BLaER1 treated with 17β-estradiol and CSF1 and Interleukin-3, amounts not matched to agents 10 nM and 100 nM (cell line): ENCODE data around the gene PLA2G3.

Experiments
- H3K27ac ChIP-seq, 11 experiments: shearing (Covaris generic); formaldehyde crosslinking; 2 replicates each; pipeline ENCODE4 v1.8.1; 2022
- H3K27me3 ChIP-seq, 11 experiments: shearing (Covaris generic); formaldehyde crosslinking; 2 replicates each; pipeline ENCODE4 v1.8.1; 2022
- H3K36me3 ChIP-seq, 11 experiments: shearing (Covaris generic); formaldehyde crosslinking; 2 replicates each; pipeline ENCODE4 v1.8.1; 2022
- H3K4me1 ChIP-seq, 10 experiments: shearing (Covaris generic); formaldehyde crosslinking; 2 replicates each; pipeline ENCODE4 v1.8.1; 2022
- H3K4me2 ChIP-seq, 11 experiments: shearing (Covaris generic); formaldehyde crosslinking; 2 replicates each; pipeline ENCODE4 v1.8.1; 2022
- H3K4me3 ChIP-seq, 10 experiments: shearing (Covaris generic); formaldehyde crosslinking; 2 replicates each; pipeline ENCODE4 v1.8.1; 2022
- H3K9ac ChIP-seq, 11 experiments: shearing (Covaris generic); formaldehyde crosslinking; 2 replicates each; pipeline ENCODE4 v1.8.1; 2022
- H3K9me3 ChIP-seq, 11 experiments: shearing (Covaris generic); formaldehyde crosslinking; replicated peaks in 1 of 11; 2 replicates each; pipeline ENCODE4 v1.8.1; 2022
- H4K20me1 ChIP-seq, 11 experiments: shearing (Covaris generic); formaldehyde crosslinking; 2 replicates each; pipeline ENCODE4 v1.8.1; 2022
- Cebpa-rat ChIP-seq, 11 experiments: shearing (Covaris generic); IDR thresholded peaks; 2 replicates each; pipeline ENCODE4 v1.8.1; 2022

The PLA2G3 gene, protein sequence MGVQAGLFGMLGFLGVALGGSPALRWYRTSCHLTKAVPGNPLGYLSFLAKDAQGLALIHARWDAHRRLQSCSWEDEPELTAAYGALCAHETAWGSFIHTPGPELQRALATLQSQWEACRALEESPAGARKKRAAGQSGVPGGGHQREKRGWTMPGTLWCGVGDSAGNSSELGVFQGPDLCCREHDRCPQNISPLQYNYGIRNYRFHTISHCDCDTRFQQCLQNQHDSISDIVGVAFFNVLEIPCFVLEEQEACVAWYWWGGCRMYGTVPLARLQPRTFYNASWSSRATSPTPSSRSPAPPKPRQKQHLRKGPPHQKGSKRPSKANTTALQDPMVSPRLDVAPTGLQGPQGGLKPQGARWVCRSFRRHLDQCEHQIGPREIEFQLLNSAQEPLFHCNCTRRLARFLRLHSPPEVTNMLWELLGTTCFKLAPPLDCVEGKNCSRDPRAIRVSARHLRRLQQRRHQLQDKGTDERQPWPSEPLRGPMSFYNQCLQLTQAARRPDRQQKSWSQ

DNA sequence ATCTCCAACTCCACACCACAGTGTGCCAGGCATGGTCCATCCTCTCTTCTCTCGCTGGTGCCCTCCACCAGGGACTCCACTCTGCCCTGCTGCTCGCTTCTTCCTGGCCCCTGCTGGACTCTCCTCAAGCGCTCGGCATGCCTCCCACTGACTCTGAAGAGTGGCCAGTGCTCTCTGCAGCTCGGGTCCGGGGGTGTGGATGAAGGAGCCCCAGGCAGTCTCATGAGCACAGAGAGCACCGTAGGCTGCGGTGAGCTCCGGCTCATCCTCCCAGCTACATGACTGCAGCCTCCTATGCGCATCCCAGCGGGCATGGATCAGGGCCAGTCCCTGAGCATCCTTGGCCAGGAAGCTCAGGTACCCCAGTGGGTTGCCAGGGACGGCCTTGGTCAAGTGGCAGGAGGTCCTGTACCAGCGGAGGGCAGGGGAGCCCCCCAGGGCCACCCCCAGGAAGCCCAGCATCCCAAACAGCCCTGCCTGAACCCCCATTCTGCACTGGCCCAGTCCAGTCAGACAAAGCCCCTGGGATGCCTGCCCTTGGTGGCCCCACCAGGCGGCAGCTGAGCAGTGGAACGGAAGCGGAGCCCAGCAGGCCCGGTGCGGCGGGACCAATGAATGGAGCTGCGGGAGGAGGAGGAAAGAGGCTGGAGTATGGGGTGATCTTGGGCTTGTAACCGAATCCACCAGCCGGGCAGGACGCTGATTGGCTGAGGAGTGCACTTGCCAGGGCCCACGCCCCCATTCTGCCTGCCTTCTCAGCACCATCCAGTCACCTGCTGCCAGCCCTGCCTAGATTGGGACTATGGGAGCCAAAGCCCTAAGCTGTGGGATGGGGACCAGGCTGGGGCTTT is at the start of gene PLA2G3:
PLA2G3 (minus strand) TSS at position 643 of the 851 bp plus-strand sequence; CDS start at position 489, 154 bp downstream.
- H3K9me3 ChIP-seq = peaks cover 0 to 8% (median 4%) of the 10 kb centered on the region in 11 experiments; a peak in 7 of 22 replicates
- no peaks in the 10 kb centered on the region for H3K36me3 ChIP-seq
- no peaks in the 10 kb centered on the region; a peak in 2 of 22 replicates for H4K20me1 ChIP-seq
- H3K4me3 ChIP-seq = no peak within 1 kb of the TSS
- H3K4me2 ChIP-seq = no peak within 1 kb of the TSS
- no peak within 1 kb of the TSS for H3K9ac ChIP-seq
- TF ChIP-seq Cebpa-rat (IDR thresholded peaks at IDR 0.05) = no peak
- H3K4me1 ChIP-seq = no peaks in the 10 kb centered on the region
- no peak within 1 kb of the TSS for H3K27ac ChIP-seq
- H3K27me3 ChIP-seq = no peaks in the 10 kb centered on the region

DNA sequence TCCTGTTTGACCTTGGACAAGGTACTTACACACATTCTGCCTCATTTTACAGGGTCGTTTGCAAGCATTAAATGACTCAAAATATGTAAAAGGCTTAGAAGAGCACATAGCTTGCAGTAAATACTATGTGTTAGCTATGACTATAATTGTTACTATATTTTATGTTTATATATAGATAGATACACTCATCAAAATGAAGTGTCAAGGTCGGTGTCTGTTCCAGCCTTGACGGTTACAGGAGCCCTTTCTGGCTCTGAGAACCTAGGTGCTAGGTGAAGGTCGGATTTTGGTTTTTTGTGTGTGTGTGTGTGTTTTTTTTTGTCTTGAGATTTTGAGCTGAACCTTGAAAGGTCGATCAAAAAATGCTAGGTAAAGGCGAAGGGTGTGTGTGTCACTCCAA is 47.3 kb upstream of the PLA2G3 start:
- Histone ChIP-seq H3K36me3 (peaks cover 50 to 98% (median 78%) of the 10 kb centered on the region in 11 experiments), H3K9me3 (peaks cover 5 to 26% (median 18%) of the 10 kb centered on the region in 11 experiments; a peak in 20 of 22 replicates), H3K4me1 (peaks cover 0 to 13% (median 8%) of the 10 kb centered on the region in 10 experiments; a peak in 14 of 20 replicates), H3K4me2 (no peak overlapping the region), H4K20me1 (peaks cover 0 to 81% (median 13%) of the 10 kb centered on the region in 11 experiments; a peak in 9 of 22 replicates), H3K27ac (no peak overlapping the region), H3K9ac (no peak overlapping the region), H3K27me3 (no peaks in the 10 kb centered on the region), H3K4me3 (no peak overlapping the region)
- no peak for TF ChIP-seq Cebpa-rat (IDR thresholded peaks at IDR 0.05)

DNA sequence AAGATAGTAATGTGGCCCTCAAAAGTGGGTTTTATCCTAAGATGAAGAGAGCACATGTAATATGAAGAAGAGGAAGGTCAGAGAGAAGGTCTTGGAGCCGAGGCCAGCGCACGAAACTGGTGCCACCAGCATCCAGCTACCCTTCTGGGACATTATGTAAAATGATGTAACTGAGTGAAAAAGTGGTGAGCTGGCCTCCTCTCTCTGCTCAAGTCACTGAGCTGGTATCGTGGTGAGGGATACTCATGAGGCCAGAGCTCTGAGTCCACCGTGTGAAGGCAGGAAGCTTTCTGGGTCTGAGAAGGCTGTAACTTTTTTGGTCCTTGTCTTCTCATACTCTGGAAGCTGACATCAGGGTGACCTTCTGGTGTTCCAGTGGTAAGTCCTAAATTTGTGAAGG is 44.7 kb upstream of the PLA2G3 start:
- Histone ChIP-seq H3K4me2 (no peak overlapping the region), H3K36me3 (peaks cover 52 to 95% (median 77%) of the 10 kb centered on the region in 11 experiments), H4K20me1 (peaks cover 0 to 67% (median 7%) of the 10 kb centered on the region in 11 experiments; a peak in 10 of 22 replicates), H3K9ac (no peak overlapping the region), H3K4me1 (no peaks in the 10 kb centered on the region), H3K4me3 (no peak overlapping the region), H3K27ac (no peak overlapping the region), H3K27me3 (no peaks in the 10 kb centered on the region), H3K9me3 (peaks cover 13 to 42% (median 32%) of the 10 kb centered on the region in 11 experiments)
- TF ChIP-seq Cebpa-rat (IDR thresholded peaks at IDR 0.05) = no peak

DNA sequence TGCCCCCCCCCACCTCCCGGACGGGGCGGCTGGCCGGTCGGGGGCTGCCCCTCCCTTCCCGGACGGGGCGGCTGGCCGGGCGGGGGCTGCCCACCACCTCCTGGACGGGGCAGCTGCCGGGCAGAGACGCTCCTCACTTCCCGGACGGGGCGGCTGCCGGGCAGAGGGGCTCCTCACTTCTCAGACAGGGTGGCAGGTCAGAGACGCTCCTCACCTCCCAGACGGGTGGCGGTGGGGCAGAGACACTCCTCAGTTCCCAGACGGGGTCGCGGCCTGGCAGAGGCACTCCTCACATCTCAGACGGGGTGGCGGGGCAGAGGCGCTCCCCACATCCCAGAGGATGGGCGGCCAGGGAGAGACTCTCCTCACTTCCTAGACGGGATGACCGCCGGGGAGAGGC is 43.7 kb upstream of the PLA2G3 start:
- Histone ChIP-seq H3K9ac (no peak overlapping the region), H3K9me3 (peaks cover 13 to 42% (median 32%) of the 10 kb centered on the region in 11 experiments), H4K20me1 (peaks cover 0 to 68% (median 8%) of the 10 kb centered on the region in 11 experiments; a peak in 14 of 22 replicates), H3K4me3 (no peak overlapping the region), H3K4me1 (peaks cover 0 to 8% (median 7%) of the 10 kb centered on the region in 10 experiments; a peak in 18 of 20 replicates), H3K27ac (no peak overlapping the region), H3K36me3 (peaks cover 60 to 96% (median 75%) of the 10 kb centered on the region in 11 experiments), H3K4me2 (no peak overlapping the region), H3K27me3 (no peaks in the 10 kb centered on the region)
- TF ChIP-seq Cebpa-rat (IDR thresholded peaks at IDR 0.05) = no peak

DNA sequence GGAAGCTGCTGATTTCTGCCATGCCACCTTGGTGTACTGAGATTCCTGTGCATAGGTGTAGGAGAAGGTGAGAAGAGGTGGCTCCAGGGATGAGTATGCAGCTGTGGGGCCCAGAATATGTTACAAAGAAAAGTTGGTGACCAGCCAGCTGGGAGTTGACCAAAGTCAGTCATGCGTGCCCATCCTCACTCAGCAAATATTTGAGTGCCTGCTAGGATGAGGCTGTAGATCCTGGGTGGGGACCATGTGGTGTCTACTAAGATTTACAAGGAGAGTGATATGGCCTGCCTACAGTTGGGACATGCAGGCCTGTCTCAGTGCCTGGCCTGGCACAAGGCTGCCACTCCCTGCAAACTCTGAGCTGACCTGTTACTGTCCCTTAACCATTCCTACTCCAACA is 39.0 kb upstream of the PLA2G3 start:
- Histone ChIP-seq H3K36me3 (peaks cover 49 to 96% (median 71%) of the 10 kb centered on the region in 11 experiments), H3K4me1 (peaks cover 0 to 24% (median 9%) of the 10 kb centered on the region in 10 experiments; a peak in 18 of 20 replicates), H4K20me1 (peaks cover 0 to 74% (median 25%) of the 10 kb centered on the region in 11 experiments; a peak in 13 of 22 replicates), H3K4me3 (no peak overlapping the region), H3K27ac (0 out of 22 replicates have a peak overlapping the region, but pooled peaks of 1 of the 11 experiments have one; percentile 25), H3K27me3 (no peaks in the 10 kb centered on the region), H3K4me2 (peak overlapping the region in 7 of 11 experiments; percentile 3 to 64 (median 31); a peak in 12 of 22 replicates), H3K9me3 (peaks cover 13 to 33% (median 31%) of the 10 kb centered on the region in 11 experiments), H3K9ac (no peak overlapping the region)
- no peak for TF ChIP-seq Cebpa-rat (IDR thresholded peaks at IDR 0.05)

DNA sequence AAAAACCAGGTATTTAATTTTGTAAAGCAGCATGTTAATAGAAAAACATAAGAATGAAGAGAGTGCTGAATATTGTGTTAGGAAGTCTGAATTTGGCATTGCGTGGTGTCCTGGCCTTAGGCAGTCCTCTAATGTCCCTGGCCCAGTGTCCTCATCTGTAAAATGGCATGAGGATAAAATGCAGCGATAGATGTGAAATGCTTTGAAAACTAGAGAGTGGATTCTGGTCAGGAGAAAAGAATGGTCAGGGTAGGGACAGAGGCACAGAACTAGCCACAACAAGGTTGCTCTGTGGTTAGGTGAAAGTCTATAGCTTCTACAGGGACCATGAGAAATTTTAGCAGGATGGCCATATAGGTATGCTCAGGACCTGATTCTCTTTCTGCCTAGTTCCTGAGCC is 38.6 kb upstream of the PLA2G3 start:
- Histone ChIP-seq H3K27me3 (no peaks in the 10 kb centered on the region), H4K20me1 (peaks cover 0 to 75% (median 25%) of the 10 kb centered on the region in 11 experiments; a peak in 13 of 22 replicates), H3K9me3 (peaks cover 13 to 28% (median 26%) of the 10 kb centered on the region in 11 experiments), H3K4me3 (no peak overlapping the region), H3K4me1 (peaks cover 0 to 24% (median 9%) of the 10 kb centered on the region in 10 experiments; a peak in 18 of 20 replicates), H3K27ac (no peak overlapping the region), H3K4me2 (peak overlapping the region in 7 of 11 experiments; percentile 3 to 64 (median 31); a peak in 11 of 22 replicates), H3K9ac (no peak overlapping the region), H3K36me3 (peaks cover 45 to 96% (median 67%) of the 10 kb centered on the region in 11 experiments)
- TF ChIP-seq Cebpa-rat (IDR thresholded peaks at IDR 0.05) = no peak

DNA sequence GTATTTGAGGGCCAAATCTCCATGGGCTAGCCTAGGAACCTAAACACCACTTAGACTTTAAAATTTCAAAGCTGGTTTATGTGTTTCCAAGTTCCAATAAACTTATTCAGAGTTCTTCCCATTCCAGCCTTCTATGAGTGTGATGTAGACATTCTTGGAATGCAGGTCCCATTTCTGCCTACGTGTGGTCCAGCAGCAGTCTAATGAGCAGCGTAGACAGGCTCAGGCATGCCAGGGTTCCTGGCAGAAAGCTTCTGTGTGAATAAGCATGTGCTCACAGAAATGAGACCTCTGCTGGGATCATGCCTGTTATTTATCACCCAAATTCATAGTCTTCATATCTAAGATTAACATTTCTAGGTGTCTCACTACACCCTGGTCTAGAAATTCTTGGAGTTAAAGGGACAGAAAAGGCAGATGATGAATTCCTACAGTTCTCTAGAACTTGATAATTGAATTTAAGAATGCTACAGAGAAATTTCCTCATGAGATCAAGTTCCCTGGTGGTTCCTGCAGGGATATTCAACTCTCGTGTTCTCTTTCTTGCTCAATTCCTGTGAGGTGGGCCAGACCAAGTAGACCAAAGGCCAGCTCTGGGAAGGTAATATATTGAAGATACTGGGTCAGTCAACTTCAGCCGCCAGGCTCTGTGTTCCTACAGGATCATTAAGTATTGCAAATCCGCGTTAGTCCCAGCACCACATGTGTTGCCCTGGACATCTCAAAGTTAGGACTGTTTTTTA is 37.3 kb upstream of the PLA2G3 start:
- peaks cover 38 to 96% (median 56%) of the 10 kb centered on the region in 11 experiments for H3K36me3 ChIP-seq
- H3K9me3 ChIP-seq = peaks cover 7 to 16% (median 15%) of the 10 kb centered on the region in 11 experiments; a peak in 21 of 22 replicates
- no peak overlapping the region for H3K9ac ChIP-seq
- no peak overlapping the region for H3K4me3 ChIP-seq
- no peak for TF ChIP-seq Cebpa-rat (IDR thresholded peaks at IDR 0.05)
- peaks cover 0 to 37% (median 14%) of the 10 kb centered on the region in 10 experiments; a peak in 18 of 20 replicates for H3K4me1 ChIP-seq
- H4K20me1 ChIP-seq = peaks cover 0 to 86% (median 34%) of the 10 kb centered on the region in 11 experiments; a peak in 14 of 22 replicates
- H3K4me2 ChIP-seq = no peak overlapping the region
- no peaks in the 10 kb centered on the region for H3K27me3 ChIP-seq
- no peak overlapping the region for H3K27ac ChIP-seq

DNA sequence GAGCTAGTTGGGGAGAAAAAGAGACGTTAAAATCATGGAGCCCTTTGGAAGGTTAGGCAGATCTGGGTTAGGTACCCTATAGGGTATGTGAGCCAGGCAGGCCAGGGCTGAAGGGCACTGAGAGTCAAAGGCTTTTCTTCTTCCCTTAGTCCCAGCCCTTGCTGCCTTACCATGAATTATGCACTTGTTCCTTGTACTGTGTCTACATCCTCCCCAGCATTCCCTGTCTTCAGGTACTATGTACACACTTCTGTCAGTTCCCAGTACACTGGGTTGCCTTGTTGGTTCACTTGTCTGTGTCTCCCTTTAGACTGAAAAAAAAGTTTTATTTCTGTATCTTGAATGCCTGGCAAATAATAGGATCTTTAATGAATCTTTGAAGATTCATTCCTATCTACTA is 36.6 kb upstream of the PLA2G3 start:
- Histone ChIP-seq H3K36me3 (peaks cover 31 to 96% (median 52%) of the 10 kb centered on the region in 11 experiments), H3K4me3 (no peak overlapping the region), H3K4me1 (peaks cover 0 to 43% (median 14%) of the 10 kb centered on the region in 10 experiments; a peak in 18 of 20 replicates), H3K4me2 (no peak overlapping the region), H3K9ac (no peak overlapping the region), H3K27ac (no peak overlapping the region), H3K9me3 (peaks cover 6 to 9% (median 9%) of the 10 kb centered on the region in 11 experiments; a peak in 17 of 22 replicates), H4K20me1 (peaks cover 0 to 93% (median 34%) of the 10 kb centered on the region in 11 experiments; a peak in 14 of 22 replicates), H3K27me3 (no peaks in the 10 kb centered on the region)
- TF ChIP-seq Cebpa-rat (IDR thresholded peaks at IDR 0.05) = no peak
